Bone marrow (tissue), 2 donors: ENCODE measurements around the gene CD63.

ENCODE experiments used
- DNase-seq, 2 donors: peaks; one replicate each; lab custom pipeline; 2025; lab: John Stamatoyannopoulos, UW

Gene CD63

GRCh38 chr12:55739025-55739378 lies 10.2 kb upstream of the CD63 start:
- no peak for DNase-seq

GRCh38 chr12:55738123-55739024 lies 9.6 kb upstream of the CD63 start:
- DNase-seq: peak; percentile 20 to 73

GRCh38 chr12:55737581-55738122 lies 8.8 kb upstream of the CD63 start:
- no peak for DNase-seq

GRCh38 chr12:55736780-55737580 lies 8.2 kb upstream of the CD63 start:
- peak; percentile 15 to 40 for DNase-seq

- DNase-seq: no peak
These were observed 7.3 kb upstream of the CD63 start for GRCh38 chr12:55736076-55736475.

- no peak for DNase-seq
These were observed 5.8 kb upstream of the CD63 start for GRCh38 chr12:55734595-55734994.

GRCh38 chr12:55733858-55734257 lies 5.0 kb upstream of the CD63 start:
- no peak for DNase-seq

GRCh38 chr12:55733021-55733555 lies 4.3 kb upstream of the CD63 start:
- no peak for DNase-seq

GRCh38 chr12:55732288-55732687 lies 3.5 kb upstream of the CD63 start:
- no peak for DNase-seq

GRCh38 chr12:55729819-55730818 lies 1.3 kb upstream of the CD63 start:
- DNase-seq: peak in 1 of 2 donors; percentile 52

GRCh38 chr12:55728186-55728938 lies 447 bp downstream of the CD63 start:
- peak in 1 of 2 donors; percentile 49 for DNase-seq

GRCh38 chr12:55727643-55728185 lies 1.1 kb downstream of the CD63 start:
- no peak for DNase-seq

GRCh38 chr12:55726971-55727370 lies 1.8 kb downstream of the CD63 start:
- no peak for DNase-seq

- DNase-seq: no peak
These were observed 3.3 kb downstream of the CD63 start for GRCh38 chr12:55725556-55725955.

GRCh38 chr12:55724940-55725309 lies 3.9 kb downstream of the CD63 start:
- no peak for DNase-seq

GRCh38 chr12:55724226-55724939 lies 4.4 kb downstream of the CD63 start:
- peak; percentile 13 to 33 for DNase-seq

- DNase-seq: no peak
These were observed 5.1 kb downstream of the CD63 start for GRCh38 chr12:55723516-55724225.

- DNase-seq: no peak
These were observed 5.9 kb downstream of the CD63 start for GRCh38 chr12:55722948-55723347.
